ENCODE data around the gene KANSL1. TPM values are rescaled to one million over a fixed set of nuclear protein-coding genes. Genes with fewer than 3 reads are reported as not detected.
A peak's percentile ranks its signal among the peaks of the same experiment; 100 is the strongest.

The KANSL1 gene
- total RNA-seq, 3 donors from 2014 or later: 59.5 to 142 (median 111) TPM

GRCh38 chr17:46121841-46122485, 71.3 kb downstream of the KANSL1 start:
- Histone ChIP-seq H3K4me3 (no peak overlapping the region), H3K9me3 (no peaks in the 10 kb centered on the region), H3K36me3 (no peaks in the 10 kb centered on the region), H3K4me1 (peaks cover 0 to 15% of the 10 kb centered on the region in 2 donors), H3K27me3 (no peaks in the 10 kb centered on the region), H3K27ac (no peak overlapping the region)
- intact Hi-C loops (cut with DNase I; ENCODE audit: low total_unique reads): no loop called here
- TF ChIP-seq POLR2AphosphoS5 (IDR thresholded peaks at IDR 0.05): no peak
- TF ChIP-seq, protein P1, sequence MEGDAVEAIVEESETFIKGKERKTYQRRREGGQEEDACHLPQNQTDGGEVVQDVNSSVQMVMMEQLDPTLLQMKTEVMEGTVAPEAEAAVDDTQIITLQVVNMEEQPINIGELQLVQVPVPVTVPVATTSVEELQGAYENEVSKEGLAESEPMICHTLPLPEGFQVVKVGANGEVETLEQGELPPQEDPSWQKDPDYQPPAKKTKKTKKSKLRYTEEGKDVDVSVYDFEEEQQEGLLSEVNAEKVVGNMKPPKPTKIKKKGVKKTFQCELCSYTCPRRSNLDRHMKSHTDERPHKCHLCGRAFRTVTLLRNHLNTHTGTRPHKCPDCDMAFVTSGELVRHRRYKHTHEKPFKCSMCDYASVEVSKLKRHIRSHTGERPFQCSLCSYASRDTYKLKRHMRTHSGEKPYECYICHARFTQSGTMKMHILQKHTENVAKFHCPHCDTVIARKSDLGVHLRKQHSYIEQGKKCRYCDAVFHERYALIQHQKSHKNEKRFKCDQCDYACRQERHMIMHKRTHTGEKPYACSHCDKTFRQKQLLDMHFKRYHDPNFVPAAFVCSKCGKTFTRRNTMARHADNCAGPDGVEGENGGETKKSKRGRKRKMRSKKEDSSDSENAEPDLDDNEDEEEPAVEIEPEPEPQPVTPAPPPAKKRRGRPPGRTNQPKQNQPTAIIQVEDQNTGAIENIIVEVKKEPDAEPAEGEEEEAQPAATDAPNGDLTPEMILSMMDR (IDR thresholded peaks at IDR 0.05): no peak
- TF ChIP-seq POLR2A (IDR thresholded peaks at IDR 0.05): no peak
- DNase-seq (ENCODE audit: low spot score in 2 of 2): no peak

GRCh38 chr17:46121165-46121764, 72.0 kb downstream of the KANSL1 start:
- peaks cover 0 to 15% of the 10 kb centered on the region in 2 donors for H3K4me1 ChIP-seq
- intact Hi-C loops (cut with DNase I; ENCODE audit: low total_unique reads): no loop called here
- DNase-seq (ENCODE audit: low spot score in 2 of 2): no peak
- H3K4me3 ChIP-seq: peak overlapping the region in 1 of 3 donors; percentile 6
- no peak for TF ChIP-seq POLR2AphosphoS5 (IDR thresholded peaks at IDR 0.05)
- H3K9me3 ChIP-seq: no peaks in the 10 kb centered on the region
- no peak overlapping the region for H3K27ac ChIP-seq
- no peaks in the 10 kb centered on the region for H3K36me3 ChIP-seq
- no peaks in the 10 kb centered on the region for H3K27me3 ChIP-seq

- no peaks in the 10 kb centered on the region for H3K27me3 ChIP-seq
- intact Hi-C loops (cut with DNase I; ENCODE audit: low total_unique reads): no loop called here
- no peak overlapping the region for H3K4me3 ChIP-seq
- H3K4me1 ChIP-seq: peaks cover 0 to 15% of the 10 kb centered on the region in 2 donors
- H3K27ac ChIP-seq: no peak overlapping the region
- H3K36me3 ChIP-seq: no peaks in the 10 kb centered on the region
- TF ChIP-seq, protein P1 (IDR thresholded peaks at IDR 0.05): no peak
- TF ChIP-seq POLR2AphosphoS5 (IDR thresholded peaks at IDR 0.05) (no peak), POLR2A (IDR thresholded peaks at IDR 0.05) (no peak)
- H3K9me3 ChIP-seq: no peaks in the 10 kb centered on the region
- no peak for DNase-seq (ENCODE audit: low spot score in 2 of 2)
Measured at GRCh38 chr17:46120537-46120936, 72.7 kb downstream of the KANSL1 start.

DNA sequence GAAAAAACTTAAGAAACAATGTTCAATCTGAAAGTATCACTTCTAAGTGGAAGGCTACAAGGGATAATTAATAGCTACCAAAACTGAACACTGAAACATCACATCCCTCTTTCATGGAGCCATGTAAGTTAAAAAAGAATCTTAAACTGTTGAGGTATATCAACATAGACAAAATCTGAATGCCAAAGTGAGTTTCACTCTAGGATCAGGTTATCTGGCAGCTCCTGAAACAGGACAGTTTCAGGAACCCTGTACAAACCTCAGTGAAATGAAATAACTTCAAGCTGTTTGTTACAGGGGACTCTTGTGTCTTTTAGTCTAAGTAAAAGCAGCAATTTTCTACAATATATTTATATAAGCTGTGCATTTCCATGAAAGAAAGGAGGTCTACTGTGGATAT, 73.2 kb downstream of the KANSL1 start:
- Histone ChIP-seq H3K4me1 (peaks cover 0 to 15% of the 10 kb centered on the region in 2 donors), H3K36me3 (no peaks in the 10 kb centered on the region), H3K27me3 (no peaks in the 10 kb centered on the region), H3K27ac (no peak overlapping the region), H3K4me3 (no peak overlapping the region), H3K9me3 (no peaks in the 10 kb centered on the region)
- intact Hi-C loops (cut with DNase I; ENCODE audit: low total_unique reads): no loop called here
- TF ChIP-seq, protein P1 (IDR thresholded peaks at IDR 0.05): no peak
- TF ChIP-seq POLR2A (IDR thresholded peaks at IDR 0.05) (no peak), POLR2AphosphoS5 (IDR thresholded peaks at IDR 0.05) (no peak)
- DNase-seq (ENCODE audit: low spot score in 2 of 2): no peak

GRCh38 chr17:46118964-46119363, 74.3 kb downstream of the KANSL1 start:
- no peaks in the 10 kb centered on the region for H3K27me3 ChIP-seq
- H3K9me3 ChIP-seq: no peaks in the 10 kb centered on the region
- H3K36me3 ChIP-seq: no peaks in the 10 kb centered on the region
- H3K4me3 ChIP-seq: no peak overlapping the region
- H3K27ac ChIP-seq: no peak overlapping the region
- TF ChIP-seq POLR2AphosphoS5 (IDR thresholded peaks at IDR 0.05) (no peak), POLR2A (IDR thresholded peaks at IDR 0.05) (no peak)
- TF ChIP-seq, protein P1 (IDR thresholded peaks at IDR 0.05): no peak
- no peak for DNase-seq (ENCODE audit: low spot score in 2 of 2)
- intact Hi-C loops (cut with DNase I; ENCODE audit: low total_unique reads): no loop called here
- peaks cover 0 to 15% of the 10 kb centered on the region in 2 donors for H3K4me1 ChIP-seq
